Measurements from ENCODE around the gene CD44. TPM values are rescaled to one million over a fixed set of nuclear protein-coding genes. Genes with fewer than 3 reads are reported as not detected.

Gene CD44
- total RNA-seq, 4 donors from 2014 or later: 211 to 319 (median 266) TPM

DNA sequence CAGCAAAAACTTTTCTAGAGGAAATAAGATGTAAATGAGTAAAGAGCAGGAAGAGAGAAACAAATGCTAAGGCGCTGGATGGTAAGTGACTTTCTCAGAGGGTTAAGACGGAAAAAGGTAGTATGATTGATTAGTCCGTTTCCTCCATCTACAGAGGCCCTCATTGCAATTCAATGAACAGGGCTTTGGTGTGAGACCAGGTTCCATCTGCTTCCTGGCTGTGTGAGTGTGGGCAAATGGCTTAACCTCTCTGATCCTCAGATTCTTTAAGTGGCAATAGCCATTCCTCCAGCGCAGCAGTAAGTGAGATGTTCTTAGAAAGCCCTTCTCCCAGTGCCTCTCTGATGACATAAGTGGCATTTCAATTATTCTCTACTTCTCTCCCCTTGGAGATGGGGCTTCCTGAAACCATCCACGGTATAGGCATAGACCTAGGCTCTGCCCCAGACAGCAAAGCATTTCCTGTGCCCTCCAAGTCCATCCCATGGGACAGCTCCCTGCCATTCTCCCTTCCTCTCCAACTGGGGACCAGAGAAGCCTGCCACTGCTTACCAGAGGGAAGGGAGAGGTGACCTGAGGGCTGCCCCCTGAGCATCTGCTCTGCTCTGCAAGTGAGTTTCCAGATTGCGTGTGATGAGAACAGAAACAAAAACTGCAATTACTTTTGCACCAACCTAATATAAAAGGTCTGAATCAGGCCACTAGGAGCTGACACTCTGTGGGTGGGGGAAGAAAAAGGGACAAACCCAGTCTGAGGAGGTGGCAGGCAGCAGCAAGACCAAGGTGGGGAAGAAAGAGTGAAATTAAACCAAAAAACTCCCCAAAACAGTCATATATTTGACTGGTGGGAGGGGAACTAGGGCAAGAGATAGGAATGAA, 12.7 kb upstream of the CD44 start:
- Histone ChIP-seq H3K27me3 (no peaks in the 10 kb centered on the region), H3K27ac (no peak overlapping the region), H3K4me1 (no peaks in the 10 kb centered on the region), H3K36me3 (no peaks in the 10 kb centered on the region), H3K9me3 (no peaks in the 10 kb centered on the region), H3K4me3 (no peak overlapping the region)
- ATAC-seq: no peak
- no peak for TF ChIP-seq POLR2A (IDR thresholded peaks at IDR 0.05)
- 77 to 89% methylated on average over 3 to 4 of the region's 6 CpGs for WGBS, 2 donors (ENCODE audit: low coverage in 1 of 2)

GRCh38 chr11:35126879-35127581, 11.9 kb upstream of the CD44 start:
- no peak overlapping the region for H3K27ac ChIP-seq
- no peak for ATAC-seq
- WGBS, 2 donors (ENCODE audit: low coverage in 1 of 2): 85 to 94% methylated on average over 5 to 6 of the region's 6 CpGs
- no peaks in the 10 kb centered on the region for H3K36me3 ChIP-seq
- no peaks in the 10 kb centered on the region for H3K9me3 ChIP-seq
- no peak overlapping the region for H3K4me3 ChIP-seq
- no peaks in the 10 kb centered on the region for H3K4me1 ChIP-seq
- TF ChIP-seq, protein P1, sequence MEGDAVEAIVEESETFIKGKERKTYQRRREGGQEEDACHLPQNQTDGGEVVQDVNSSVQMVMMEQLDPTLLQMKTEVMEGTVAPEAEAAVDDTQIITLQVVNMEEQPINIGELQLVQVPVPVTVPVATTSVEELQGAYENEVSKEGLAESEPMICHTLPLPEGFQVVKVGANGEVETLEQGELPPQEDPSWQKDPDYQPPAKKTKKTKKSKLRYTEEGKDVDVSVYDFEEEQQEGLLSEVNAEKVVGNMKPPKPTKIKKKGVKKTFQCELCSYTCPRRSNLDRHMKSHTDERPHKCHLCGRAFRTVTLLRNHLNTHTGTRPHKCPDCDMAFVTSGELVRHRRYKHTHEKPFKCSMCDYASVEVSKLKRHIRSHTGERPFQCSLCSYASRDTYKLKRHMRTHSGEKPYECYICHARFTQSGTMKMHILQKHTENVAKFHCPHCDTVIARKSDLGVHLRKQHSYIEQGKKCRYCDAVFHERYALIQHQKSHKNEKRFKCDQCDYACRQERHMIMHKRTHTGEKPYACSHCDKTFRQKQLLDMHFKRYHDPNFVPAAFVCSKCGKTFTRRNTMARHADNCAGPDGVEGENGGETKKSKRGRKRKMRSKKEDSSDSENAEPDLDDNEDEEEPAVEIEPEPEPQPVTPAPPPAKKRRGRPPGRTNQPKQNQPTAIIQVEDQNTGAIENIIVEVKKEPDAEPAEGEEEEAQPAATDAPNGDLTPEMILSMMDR (IDR thresholded peaks at IDR 0.05): no peak
- TF ChIP-seq POLR2A (IDR thresholded peaks at IDR 0.05) (no peak), EP300 (IDR thresholded peaks at IDR 0.05) (no peak), POLR2AphosphoS5 (IDR thresholded peaks at IDR 0.05) (no peak)
- no peaks in the 10 kb centered on the region for H3K27me3 ChIP-seq

DNA sequence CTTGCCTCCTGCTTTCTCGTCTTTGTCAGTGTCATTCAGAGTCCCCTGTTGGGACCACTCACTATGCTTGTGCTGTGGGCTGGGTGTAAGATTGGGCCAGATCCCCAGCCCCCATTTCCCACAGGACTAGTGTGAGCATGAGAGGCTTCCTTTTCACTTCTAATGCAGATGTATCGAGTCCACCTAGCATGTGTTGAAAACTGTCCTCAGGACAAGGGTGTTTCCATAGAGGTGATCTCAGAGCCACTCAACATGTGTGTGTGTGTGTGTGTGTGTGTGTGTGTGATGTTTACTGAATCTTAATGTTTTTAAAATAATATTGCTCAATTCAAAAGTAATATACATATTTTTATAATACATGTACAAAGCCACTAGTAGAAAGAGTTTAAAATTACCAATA, 11.4 kb upstream of the CD44 start:
- Histone ChIP-seq H3K27me3 (no peaks in the 10 kb centered on the region), H3K4me3 (no peak overlapping the region), H3K4me1 (no peaks in the 10 kb centered on the region), H3K36me3 (no peaks in the 10 kb centered on the region), H3K27ac (no peak overlapping the region), H3K9me3 (no peaks in the 10 kb centered on the region)
- no peak for ATAC-seq
- no peak for TF ChIP-seq EP300 (IDR thresholded peaks at IDR 0.05)
- TF ChIP-seq POLR2A (IDR thresholded peaks at IDR 0.05): no peak
- TF ChIP-seq POLR2AphosphoS5 (IDR thresholded peaks at IDR 0.05): no peak
- TF ChIP-seq, protein P1 (IDR thresholded peaks at IDR 0.05): no peak
- WGBS, 2 donors (ENCODE audit: low coverage in 1 of 2): 40 to 60% methylated on average over 1 of the region's 2 CpGs

- no peaks in the 10 kb centered on the region for H3K36me3 ChIP-seq
- 100% methylated on average over 1 of the region's 1 CpG for WGBS, 2 donors (ENCODE audit: low coverage in 1 of 2)
- TF ChIP-seq POLR2AphosphoS5 (IDR thresholded peaks at IDR 0.05) (no peak), POLR2A (IDR thresholded peaks at IDR 0.05) (no peak), EP300 (IDR thresholded peaks at IDR 0.05) (no peak)
- TF ChIP-seq, protein P1 (IDR thresholded peaks at IDR 0.05): no peak
- H3K27me3 ChIP-seq: no peaks in the 10 kb centered on the region
- no peak for ATAC-seq
- H3K4me1 ChIP-seq: no peaks in the 10 kb centered on the region
- H3K27ac ChIP-seq: no peak overlapping the region
- no peak overlapping the region for H3K4me3 ChIP-seq
- H3K9me3 ChIP-seq: no peaks in the 10 kb centered on the region
These were observed 7.9 kb upstream of the CD44 start for GRCh38 chr11:35131094-35131493.

GRCh38 chr11:35131886-35132285, 7.1 kb upstream of the CD44 start:
- Histone ChIP-seq H3K27ac (no peak overlapping the region), H3K4me3 (no peak overlapping the region), H3K27me3 (no peaks in the 10 kb centered on the region), H3K4me1 (no peaks in the 10 kb centered on the region), H3K36me3 (no peaks in the 10 kb centered on the region), H3K9me3 (no peaks in the 10 kb centered on the region)
- 65 to 67% methylated on average over 3 to 4 of the region's 4 CpGs for WGBS, 2 donors (ENCODE audit: low coverage in 1 of 2)
- no peak for ATAC-seq
- TF ChIP-seq EP300 (IDR thresholded peaks at IDR 0.05): no peak
- TF ChIP-seq POLR2AphosphoS5 (IDR thresholded peaks at IDR 0.05): no peak
- TF ChIP-seq POLR2A (IDR thresholded peaks at IDR 0.05): no peak
- TF ChIP-seq, protein P1 (IDR thresholded peaks at IDR 0.05): no peak

Data from gastroesophageal sphincter (tissue), 4 donors.